ENCODE results near the gene SPACA7. TPM values are rescaled to one million over a fixed set of nuclear protein-coding genes. Genes with fewer than 3 reads are reported as not detected.
A peak's percentile ranks its signal among the peaks of the same experiment; 100 is the strongest.
"Not testable (repeated sequence)": the region's sequence is repeated elsewhere in the genome, so short reads cannot be mapped to it uniquely, and the experiment has no call there.

The SPACA7 gene
- total RNA-seq, 1 donor from 2014 or later = not detected

DNA sequence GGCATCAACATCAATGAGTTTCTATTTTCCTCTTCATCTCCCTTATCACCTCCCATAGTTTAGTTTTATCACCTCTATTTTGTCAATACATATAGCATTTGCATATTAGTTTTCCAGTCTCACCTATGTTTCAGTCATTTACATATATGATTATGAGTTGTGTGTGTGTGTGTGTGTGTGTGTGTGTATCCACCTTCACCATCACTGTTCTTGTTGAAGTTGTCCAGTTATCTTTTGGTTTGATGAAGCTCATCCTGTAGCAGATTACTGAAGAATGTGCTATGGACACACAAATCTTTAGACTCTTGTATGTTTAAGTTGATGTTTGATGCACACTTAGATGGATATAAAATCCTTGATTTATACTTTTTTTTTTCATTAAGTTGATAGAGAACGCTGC lies 40.5 kb downstream of the SPACA7 start:
- no peak for ATAC-seq
- DNase-seq (ENCODE audit: low spot score) = no peak

DNA sequence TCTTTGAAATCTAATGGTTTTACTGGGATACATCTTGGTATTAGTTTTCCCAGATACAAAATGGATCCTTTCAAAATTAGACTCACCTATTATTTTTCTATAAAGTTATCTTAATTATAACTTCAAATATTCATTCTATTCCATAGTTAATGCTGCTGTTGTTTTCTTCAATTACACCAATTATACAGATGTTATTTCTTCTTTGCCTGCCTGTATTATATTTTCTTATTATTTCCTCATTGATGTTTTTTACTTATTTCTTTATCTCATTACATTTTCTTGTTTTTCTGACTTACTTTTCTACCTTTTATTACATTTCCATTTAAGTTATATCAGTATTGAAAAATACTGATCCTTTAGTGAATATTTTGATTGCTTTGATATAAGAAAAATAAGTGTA lies 40.9 kb downstream of the SPACA7 start:
- ATAC-seq = no peak
- DNase-seq (ENCODE audit: low spot score) = no peak

DNA sequence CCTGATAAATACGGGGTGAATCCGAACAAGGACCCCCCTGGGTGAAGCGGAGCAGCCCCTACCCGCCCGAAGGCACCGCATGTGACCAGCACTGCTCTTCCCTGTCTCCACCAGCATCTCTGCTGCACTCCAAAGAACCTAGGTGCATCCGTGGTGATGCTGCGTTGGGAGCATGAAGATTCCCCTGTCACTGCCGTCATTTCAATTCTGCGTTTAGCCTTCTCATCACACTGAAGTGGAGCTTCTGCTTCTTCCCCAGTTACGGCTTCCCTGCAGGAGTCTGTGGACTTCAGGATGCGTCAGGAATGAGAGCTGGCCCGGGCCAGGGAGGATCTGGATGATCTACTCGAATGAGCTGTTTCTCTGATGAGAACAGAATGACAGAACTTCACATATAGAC lies 47.9 kb downstream of the SPACA7 start:
- ATAC-seq = no peak
- no peak for DNase-seq (ENCODE audit: low spot score)

GRCh38 chr13:112428704-112429103 lies 52.5 kb downstream of the SPACA7 start:
- no peak for ATAC-seq
- DNase-seq (ENCODE audit: low spot score) = no peak

- ATAC-seq = no peak
- no peak for DNase-seq (ENCODE audit: low spot score)
Observed at GRCh38 chr13:112431734-112432133, 55.6 kb downstream of the SPACA7 start.

DNA sequence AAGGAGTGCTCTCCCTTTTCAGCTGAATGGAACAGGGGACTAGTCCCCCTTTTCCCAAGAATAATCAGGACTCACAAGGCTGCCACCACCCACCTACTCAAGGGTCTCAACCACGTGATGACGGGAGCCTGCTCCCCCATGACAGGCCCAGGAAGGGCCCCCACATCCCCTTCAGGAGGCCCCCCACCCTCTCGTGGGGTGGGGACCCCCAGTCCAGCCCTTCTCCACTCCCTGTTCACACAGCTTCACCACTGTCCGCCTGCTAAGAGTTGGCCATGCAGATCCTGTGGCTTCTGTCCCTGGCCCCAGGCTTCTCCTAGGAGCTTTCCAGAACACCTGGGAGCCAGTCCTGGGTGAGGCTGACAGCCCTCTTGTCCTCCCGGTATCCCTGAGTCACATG lies 56.6 kb downstream of the SPACA7 start:
- ATAC-seq; DNase-seq (ENCODE audit: low spot score): not testable (repeated sequence)

GRCh38 chr13:112433517-112433916 lies 57.4 kb downstream of the SPACA7 start:
- not testable (repeated sequence) for ATAC-seq; DNase-seq (ENCODE audit: low spot score)

- ATAC-seq (no peak), DNase-seq (ENCODE audit: low spot score) (no peak)
Observed at GRCh38 chr13:112434032-112434431, 57.9 kb downstream of the SPACA7 start.

DNA sequence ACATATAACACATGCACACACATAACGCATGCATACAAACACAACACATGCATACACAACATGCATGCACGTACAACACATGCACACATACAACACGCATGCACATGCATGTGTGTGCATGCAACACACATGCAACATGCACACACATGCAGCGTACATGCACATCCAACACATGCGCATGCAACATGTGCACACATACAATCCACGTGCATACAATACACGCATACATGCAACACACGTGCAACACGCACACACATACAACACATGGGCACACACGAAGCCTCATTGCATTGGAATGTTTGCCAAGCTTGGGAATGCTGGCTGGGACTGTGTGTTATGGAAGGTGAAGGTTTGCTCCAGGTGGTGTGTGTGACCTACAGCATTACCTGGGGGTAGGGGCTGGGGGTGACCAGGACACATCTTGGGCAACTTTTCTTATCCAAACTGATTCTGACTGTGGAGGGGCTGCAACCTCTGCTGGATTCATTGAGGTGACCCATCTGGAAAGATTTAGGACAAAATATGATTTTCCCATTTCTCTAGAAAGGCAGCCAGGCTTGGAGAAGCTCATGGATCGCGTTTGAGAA lies 58.9 kb downstream of the SPACA7 start:
- ATAC-seq = no peak

GRCh38 chr13:112435973-112436372 lies 59.8 kb downstream of the SPACA7 start:
- DNase-seq (ENCODE audit: low spot score) = no peak

More for the DNA sequence above, 58.9 kb downstream of the SPACA7 start:
- no peak for DNase-seq (ENCODE audit: low spot score)

DNA sequence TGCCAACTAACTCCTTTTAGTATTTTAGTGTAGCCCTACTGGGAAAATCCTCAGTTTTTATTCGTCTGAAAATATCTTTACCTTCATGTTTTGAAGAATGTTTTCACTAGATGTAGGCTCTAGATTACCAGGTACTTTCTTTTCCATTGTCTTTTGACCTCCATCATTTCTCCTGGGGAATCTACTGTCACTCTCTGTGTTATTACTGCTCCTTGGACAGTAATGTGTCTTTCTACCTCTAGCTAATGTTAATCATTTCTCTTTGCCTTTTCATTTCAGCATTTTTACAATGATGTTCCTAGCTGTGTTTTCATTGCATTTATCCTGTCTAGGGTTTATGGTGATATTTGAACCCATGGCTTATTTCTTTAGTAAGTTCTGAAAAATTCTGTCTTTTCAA lies 61.9 kb downstream of the SPACA7 start:
- no peak for ATAC-seq
- no peak for DNase-seq (ENCODE audit: low spot score)

More at GRCh38 chr13:112435973-112436372, 59.8 kb downstream of the SPACA7 start:
- no peak for ATAC-seq

GRCh38 chr13:112438515-112438914 lies 62.4 kb downstream of the SPACA7 start:
- DNase-seq (ENCODE audit: low spot score) = no peak
- ATAC-seq = no peak

- no peak for ATAC-seq
- DNase-seq (ENCODE audit: low spot score) = no peak
Observed at GRCh38 chr13:112441226-112441625, 65.1 kb downstream of the SPACA7 start.

DNA sequence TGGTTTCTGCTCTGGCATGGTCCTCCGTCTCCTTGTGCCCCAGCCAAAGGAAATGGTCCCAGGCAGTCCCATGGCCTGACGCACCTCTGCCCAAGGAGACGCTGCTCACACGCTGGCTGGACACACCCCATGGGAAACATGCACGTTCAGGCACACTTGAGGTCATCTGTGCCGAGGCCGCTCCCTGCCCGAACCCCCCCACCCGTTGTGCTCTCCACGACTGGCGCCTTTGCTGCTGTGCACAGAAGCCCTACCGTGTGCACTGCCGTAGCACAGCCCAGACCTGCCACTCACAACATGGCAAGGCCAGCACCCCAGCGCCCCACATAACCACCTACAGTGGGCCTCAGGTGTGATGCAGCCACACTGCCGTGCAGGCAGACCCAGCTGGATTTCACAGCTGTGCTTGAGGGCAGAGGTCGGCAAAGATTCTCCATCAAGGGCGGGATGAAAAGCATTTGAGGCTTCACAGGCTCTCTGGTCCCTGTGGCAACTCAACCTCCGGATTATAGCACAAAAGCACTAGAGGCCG lies 65.7 kb downstream of the SPACA7 start:
- no peak for ATAC-seq

GRCh38 chr13:112442483-112443090 lies 66.4 kb downstream of the SPACA7 start:
- no peak for ATAC-seq
- DNase-seq (ENCODE audit: low spot score) = no peak

More for the DNA sequence above, 65.7 kb downstream of the SPACA7 start:
- DNase-seq (ENCODE audit: low spot score) = no peak

- peak; percentile 53 for ATAC-seq
- no peak for DNase-seq (ENCODE audit: low spot score)
Observed at GRCh38 chr13:112443191-112443994, 67.2 kb downstream of the SPACA7 start.

GRCh38 chr13:112443995-112444311 lies 67.8 kb downstream of the SPACA7 start:
- peak; percentile 74 for DNase-seq (ENCODE audit: low spot score)
- peak; percentile 96 for ATAC-seq

- no peak for ATAC-seq
- DNase-seq (ENCODE audit: low spot score) = peak; percentile 33
Observed at GRCh38 chr13:112444416-112445399, 68.6 kb downstream of the SPACA7 start.

DNA sequence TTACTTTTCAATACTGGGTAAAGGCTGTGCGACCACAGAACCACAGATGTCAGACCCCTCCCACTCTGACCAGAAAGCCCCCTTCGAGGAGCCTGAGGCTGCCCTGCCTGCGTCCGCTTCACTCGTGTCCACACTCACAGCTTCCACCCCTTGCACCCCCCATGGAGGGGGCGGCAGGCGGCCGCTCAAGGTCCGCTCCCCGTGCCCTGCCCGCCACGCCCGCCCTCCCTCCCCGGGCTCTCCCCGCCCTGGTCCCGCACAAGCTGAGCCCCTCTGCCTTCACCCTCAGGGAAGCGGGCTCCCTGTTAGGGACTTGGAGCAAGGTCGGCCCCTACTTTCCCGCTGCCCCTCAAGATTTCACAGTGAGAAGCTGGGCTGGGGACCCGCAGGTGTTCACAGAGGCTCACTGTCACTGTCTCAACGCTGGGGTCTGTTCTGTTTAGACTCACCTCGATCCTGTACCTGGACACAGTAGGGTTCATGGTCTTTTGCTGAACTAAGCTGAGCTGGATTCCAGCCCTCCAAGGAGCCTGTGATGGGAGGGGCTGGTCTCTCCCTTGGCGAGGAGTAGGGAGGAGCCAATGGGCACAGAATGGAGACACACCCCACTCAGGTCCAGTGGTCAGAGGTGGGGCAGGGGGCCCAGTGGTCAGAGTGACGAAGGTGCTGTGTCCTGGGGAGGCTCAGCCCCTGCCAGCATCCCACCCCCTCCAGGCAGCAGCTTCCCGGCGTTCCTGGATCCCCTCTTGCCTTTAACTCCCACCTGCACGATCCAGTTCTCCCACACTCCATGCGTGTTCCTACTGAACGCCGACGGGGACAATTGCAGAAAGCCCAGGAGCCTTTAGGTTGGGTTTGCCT lies 69.5 kb downstream of the SPACA7 start:
- DNase-seq (ENCODE audit: low spot score) = peak; percentile 35
- no peak for ATAC-seq

Measured in left lobe of liver (tissue), 2 donors.